HG02973 (cell line): Measurements from ENCODE around the gene GATA3.
"Not testable (repeated sequence)": the region's sequence is repeated elsewhere in the genome, so short reads cannot be mapped to it uniquely, and the experiment has no call there.

Experiments used
- ATAC-seq: cut with Tn5 transposase; IDR thresholded peaks from one replicate; pipeline ENCODE4 v1.9.1; 2021; ENCODE audit warnings: moderate library complexity; ENCODE audit not compliant: unreplicated experiment

Gene GATA3

DNA sequence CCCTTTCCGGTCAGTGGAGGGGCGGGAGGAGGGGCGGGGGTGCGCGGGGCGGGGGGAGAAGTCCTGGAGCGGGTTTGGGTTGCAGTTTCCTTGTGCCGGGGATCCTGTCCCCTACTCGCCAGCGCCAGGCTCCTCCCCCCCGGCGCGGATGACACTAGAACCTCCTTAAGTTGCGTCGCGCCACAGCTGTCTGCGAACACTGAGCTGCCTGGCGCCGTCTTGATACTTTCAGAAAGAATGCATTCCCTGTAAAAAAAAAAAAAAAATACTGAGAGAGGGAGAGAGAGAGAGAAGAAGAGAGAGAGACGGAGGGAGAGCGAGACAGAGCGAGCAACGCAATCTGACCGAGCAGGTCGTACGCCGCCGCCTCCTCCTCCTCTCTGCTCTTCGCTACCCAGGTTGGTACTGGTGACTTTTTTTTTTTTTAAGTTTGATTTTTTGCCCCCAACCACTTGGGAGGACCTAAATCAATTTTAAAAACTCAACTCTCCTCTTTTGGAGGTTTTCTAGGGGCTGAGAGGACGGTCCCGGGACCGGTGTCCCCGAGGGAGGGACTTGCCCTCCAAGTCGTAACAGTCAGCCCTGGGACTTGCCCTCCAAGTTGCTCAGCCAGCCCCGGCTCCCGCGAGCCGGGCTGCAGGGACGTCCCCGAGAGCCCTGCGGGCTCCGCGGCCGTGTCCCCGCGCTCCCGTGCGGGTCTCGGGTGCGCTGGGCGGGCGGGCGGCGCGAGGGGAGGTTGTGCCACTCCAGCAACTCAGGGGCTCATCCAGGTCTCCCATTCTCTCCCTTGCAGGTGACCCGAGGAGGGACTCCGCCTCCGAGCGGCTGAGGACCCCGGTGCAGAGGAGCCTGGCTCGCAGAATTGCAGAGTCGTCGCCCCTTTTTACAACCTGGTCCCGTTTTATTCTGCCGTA is at the start of gene GATA3:
Gene GATA3 (plus strand): TSS at position 195 of the 914 bp plus-strand sequence. CDS start 968 bp downstream, outside the sequence.
- ATAC-seq: no peak

DNA sequence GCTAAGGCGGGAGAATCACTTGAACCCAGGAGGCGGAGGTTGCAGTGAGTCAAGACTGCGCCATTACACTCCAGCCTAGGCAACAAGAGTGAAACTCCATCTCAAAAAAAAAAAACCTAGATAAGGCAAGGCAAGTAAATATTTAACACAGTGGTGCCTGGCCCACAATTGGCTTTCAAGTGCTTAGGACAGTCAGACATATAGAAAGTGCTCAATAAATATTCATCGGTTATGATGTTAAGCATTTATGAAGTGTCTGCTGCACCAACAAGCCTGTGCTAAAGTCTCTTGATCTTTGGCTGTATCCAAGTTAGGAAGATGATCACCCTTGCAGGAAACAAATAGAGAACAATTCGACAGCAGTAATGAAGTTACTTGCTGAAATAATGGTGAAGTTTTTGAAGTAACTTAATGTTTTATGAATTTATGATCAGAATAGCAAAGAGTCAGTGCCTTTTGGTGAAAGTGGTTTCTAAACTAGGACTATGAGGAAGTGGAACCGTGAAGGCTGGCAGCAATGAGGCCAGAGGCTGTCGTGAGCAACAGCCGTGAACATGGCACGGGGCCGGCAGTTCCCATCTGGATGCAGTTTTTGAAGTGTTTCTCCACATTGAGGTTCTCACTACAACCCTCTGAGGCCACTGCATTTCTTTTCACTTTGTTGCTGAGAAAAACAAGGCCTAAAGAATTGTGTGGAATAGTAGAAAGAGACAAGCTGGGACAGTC is 48.1 kb upstream of the GATA3 start:
- peak; percentile 59 for ATAC-seq

- no peak for ATAC-seq
Measured at GRCh38 chr10:8009031-8009430, 45.5 kb upstream of the GATA3 start.

- ATAC-seq: no peak
Measured at GRCh38 chr10:8013006-8013405, 41.5 kb upstream of the GATA3 start.

DNA sequence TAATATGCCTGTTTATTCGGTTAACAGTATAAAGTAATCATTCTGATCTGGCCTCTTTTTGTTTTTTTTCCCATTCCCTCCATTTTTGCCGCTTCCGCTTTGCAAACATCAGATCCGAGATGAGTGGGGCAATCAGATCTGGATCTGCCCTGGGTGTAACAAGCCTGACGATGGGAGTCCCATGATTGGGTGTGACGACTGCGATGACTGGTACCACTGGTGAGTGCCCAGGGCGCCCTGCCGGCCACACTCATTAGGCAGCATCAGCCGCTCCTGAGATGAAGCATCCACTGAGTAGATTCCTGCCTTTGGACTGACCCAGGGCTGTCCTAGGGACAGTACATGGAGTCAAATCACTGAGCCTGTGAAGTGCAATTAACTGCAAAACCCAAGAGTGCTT is 40.9 kb upstream of the GATA3 start:
- no peak for ATAC-seq

GRCh38 chr10:8014649-8015048 is 39.8 kb upstream of the GATA3 start:
- ATAC-seq: no peak

DNA sequence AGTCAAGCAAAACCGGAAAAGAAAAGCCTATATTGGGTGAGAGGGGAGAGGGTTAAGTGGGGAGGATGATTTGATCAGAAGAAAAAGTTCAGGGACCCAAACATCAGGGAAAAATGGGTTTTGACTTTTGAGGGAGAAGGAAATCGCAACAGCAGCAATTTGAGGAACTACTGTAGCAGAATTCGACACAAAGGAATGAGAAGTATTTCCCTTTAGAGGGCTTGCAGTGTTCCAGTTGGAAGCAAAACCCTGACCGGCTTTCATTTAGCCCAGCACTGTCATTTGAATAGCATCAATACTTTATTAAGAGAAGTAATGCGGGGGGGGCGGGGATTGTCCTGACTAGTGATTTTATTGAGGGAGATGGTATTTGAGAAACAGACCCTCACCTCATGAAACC is 37.2 kb upstream of the GATA3 start:
- no peak for ATAC-seq

DNA sequence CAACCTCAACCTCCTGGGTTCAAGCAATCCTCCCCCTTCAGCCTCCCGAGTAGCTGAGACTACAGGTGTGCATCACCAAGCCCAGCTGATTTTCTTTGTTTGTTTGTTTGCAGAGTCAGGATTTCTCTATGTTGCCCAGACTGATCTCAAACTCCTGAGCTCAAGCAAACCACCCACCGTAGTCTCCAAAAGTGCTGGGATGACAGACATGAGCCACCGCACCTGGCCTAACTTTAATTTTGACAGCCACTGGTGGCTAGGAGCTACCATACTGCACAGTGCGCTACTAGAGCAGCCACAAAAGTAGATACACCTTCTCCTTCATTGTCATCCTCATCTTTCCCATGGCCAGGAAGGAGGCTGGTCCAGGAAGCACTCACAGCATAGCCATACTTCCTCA is 31.2 kb upstream of the GATA3 start:
- no peak for ATAC-seq

GRCh38 chr10:8023851-8024250 is 30.6 kb upstream of the GATA3 start:
- no peak for ATAC-seq

GRCh38 chr10:8026349-8027259 is 27.9 kb upstream of the GATA3 start:
- no peak for ATAC-seq

DNA sequence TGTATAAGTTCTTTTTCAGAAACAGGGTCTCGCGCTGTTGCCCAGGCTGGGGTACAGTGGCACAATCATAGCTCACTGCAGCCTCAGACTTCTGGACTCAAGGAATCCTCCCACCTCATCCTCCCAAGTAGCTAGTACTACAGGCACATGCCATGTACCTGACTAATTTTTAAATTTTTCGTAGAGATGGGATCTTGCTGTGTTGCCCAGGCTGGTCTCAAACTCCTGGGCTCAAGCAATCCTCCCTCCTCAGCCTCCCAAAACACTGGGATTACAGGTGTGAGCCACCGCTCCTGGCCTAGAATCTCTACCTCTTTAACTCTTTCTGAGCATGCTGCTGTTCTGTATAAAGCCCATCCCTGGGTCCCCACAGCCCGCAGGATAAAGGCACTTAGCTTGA is 23.3 kb upstream of the GATA3 start:
- ATAC-seq: not testable (repeated sequence)

DNA sequence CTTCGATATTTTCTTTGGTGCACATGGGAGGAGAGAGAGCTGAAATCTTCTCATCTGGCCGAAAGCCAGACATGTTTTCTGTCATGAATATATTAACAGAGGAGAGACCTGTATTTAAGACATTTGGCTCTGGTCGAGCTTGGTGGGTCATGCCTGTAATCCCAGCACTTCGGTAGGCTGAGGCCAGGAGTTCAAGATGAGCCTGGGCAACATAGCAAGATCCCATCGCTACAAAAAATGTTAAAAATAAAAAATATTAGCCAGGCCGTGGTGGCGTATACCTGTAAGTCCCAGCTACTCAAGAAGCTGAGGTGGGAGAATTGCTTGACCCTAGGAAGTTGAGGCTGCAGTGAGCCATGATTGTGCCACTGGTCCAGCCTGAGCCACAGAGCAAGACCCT is 21.9 kb upstream of the GATA3 start:
- no peak for ATAC-seq

DNA sequence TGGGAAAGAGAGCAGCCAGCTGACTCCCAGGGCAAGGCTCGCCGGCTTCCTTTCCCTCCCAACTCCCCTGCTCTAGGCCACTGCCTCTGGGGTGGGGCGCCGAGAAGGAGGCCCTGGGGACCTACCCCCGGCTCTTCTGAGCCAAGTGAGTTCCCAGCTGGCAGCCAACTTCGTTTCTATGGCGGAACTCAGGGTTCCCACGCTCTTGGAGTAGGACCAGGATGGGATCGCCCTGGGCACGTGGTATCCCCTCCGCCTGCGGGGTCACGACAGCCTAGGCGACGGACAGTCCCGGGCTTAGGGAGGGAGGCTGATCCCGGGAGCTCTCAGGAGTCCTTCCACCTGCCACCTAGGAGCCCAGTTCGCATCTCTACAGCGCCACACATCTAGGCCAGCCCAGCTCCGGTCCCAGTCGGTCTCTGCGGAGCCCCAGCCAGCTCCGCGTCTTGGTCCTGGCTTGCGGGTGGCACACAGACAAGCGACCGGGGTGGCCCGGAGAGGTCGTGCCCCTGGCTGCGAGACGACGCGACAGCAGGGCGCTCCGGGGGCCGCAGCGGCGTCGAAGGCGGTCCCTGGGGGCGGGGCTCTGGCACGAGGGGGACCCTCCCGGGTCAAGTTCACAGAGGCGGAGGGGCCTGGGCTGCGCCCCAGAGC is 20.5 kb upstream of the GATA3 start:
- ATAC-seq: no peak

DNA sequence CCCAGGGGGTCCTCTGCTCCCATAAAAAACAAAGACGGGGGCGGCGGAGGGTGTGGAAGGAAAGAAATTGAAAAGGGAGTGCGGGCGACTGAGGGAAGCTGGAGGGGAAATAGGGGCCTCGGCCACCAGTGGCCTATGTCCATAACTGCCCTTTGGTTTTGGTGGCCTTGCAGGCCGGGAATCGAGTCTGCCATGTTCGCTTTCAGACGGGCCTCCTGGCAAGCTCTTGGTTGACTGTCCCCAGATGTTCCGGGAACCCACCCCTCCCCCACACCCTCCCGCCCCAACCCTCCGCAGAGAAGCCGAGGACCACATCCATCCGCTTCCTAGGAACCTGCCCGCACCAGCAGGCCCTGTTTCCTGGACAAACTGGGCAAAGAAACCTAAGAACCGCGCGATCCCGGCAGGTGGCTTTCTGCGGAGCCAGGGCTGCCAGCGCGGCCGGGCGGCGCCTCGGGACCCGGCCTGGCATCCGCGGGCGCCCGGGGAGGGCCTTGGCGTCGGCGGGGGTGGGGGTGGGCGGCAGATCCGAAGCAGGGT is 20.0 kb upstream of the GATA3 start:
- ATAC-seq: no peak

GRCh38 chr10:8035006-8035640 is 19.4 kb upstream of the GATA3 start:
- ATAC-seq: no peak

DNA sequence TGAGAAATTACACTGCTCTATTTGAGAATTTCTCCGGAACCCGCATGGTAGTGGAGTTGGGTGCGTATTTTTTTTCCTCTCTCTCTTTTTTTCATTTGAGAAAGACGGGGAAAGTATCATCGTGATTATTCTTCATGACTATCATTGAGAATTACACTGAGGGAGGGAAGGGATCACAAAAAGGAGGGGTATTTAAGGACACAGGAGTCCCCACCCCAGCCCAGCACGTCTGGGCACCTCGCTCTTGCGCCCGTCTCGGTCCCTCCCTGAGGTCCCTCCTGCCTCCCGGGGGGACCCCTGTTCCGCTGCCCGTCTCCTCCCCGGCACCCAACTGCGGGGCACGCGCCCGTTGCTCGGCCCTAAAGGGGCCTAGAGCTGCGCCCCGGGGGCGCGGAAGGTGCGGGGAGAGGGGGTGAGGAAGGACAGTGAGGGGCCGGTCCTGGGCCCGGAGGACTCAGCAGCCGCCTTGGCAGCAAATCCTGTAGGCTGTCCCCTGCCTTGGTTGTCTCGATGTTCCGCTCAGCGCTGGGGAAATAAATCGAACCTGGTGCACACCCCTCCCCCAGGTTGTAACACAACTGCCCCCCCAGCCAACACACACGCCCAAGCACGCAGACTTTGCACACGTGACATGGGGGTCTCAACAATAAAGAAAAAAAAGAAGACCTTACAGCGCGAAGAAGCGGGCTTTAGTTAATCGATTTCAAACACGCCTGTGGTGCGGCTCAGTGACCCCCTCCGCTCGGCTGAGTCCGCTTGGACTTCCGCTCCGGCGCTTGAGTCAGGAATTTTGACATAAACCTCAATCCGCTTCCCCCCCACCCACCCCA is 18.6 kb upstream of the GATA3 start:
- no peak for ATAC-seq

DNA sequence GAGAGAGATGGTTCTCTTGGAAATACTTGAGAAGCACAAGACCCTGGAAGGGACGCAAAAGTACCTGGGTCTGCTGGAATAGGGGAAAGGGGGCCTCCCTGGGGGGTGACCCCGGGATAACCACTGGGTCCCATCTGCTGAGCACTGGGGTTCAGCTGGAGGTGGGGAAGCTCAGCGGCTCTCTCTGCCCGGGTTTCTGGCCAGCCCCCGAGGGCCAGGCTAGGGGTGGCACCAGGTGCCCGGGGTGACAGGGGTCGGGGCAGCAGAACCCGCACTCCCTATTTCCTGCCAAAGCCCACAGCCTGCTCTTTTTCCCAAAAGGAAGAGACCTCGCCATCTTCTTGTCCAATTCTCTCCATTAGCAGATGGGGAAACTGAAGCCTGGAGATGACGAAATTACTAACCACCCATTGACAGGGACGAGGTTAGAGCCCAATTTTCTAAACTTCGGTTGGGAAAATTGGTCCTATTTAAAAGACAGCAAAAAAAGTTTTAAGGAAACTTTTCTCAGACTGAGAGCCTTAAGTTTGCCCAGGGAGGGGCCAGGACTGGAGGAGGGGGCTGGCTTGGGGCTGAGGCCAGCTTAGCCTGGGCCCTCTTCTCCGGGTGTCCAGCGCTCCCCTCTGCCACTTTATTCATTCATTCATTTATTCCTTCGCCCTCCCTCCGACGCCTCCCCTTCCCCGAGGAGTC is 17.8 kb upstream of the GATA3 start:
- no peak for ATAC-seq

- no peak for ATAC-seq
Measured at GRCh38 chr10:8037199-8037801, 17.2 kb upstream of the GATA3 start.
